Activated naive CD8-positive, alpha-beta T cell treated with anti-CD3 and anti-CD28 coated beads, Interleukin-2, amount 50 U/mL, for 16 hours (primary cell): ENCODE results near the gene NDUFS8.

Experiments
- DNase-seq: peaks from one replicate; pipeline ENCODE4 v3.0.0-alpha.2; 2020; ENCODE audit warnings: low read depth, low spot score

Gene NDUFS8

DNA sequence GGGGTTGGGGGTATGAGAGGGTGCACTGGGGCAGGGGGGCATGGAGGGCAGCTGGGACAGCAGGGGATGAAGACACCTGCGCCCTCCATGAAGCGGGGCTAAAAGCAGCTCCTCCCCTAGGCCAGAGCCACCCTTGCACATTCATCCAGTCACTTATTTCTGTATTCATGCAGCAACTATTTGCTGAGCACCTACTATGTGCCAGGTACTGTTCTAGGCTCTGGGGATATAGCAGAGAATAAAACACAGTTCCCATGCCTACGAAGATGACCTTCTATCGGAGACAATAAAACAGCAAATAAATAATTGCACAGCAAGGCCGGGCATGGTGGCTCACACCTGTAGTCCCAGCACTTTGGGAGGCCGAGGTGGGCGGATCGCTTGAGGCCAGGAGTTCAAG lies 15.0 kb upstream of the NDUFS8 start:
- no peak for DNase-seq

DNA sequence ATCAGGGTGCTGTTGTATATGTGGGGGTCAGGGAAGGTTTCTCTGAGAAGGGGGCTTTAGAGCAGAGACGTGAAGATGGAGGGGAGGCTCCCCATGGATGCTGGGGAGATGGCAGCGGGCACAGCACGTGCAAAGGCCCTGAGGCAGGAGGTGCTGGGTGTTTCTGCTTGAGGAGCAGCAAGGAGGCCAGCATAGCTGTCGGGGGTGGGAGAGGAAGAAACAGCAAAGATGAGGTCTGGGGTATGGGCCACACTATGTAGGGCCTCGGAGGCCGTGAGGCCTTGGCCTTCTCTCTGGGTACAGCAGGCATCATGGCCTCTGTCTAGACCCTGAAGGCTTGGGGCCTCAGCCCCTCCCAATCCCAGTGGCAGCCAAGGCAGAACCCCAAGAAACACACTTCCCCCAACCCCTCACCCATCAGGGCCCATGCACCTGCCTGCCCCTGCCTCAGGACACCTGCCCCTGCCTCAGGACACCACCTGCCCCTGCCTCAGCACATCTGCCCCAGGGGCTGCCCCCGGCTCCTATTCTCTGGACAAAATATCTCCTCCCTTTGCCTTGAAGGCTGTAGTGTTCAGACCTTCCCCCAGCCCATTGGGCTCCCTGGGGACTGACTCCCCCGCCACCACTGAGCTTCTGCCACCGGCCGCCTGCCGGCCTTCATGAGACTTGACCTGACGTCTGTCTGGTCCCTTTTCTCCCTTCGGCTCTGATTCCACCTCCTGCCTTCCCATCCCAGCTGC lies 14.1 kb upstream of the NDUFS8 start:
- DNase-seq = no peak

DNA sequence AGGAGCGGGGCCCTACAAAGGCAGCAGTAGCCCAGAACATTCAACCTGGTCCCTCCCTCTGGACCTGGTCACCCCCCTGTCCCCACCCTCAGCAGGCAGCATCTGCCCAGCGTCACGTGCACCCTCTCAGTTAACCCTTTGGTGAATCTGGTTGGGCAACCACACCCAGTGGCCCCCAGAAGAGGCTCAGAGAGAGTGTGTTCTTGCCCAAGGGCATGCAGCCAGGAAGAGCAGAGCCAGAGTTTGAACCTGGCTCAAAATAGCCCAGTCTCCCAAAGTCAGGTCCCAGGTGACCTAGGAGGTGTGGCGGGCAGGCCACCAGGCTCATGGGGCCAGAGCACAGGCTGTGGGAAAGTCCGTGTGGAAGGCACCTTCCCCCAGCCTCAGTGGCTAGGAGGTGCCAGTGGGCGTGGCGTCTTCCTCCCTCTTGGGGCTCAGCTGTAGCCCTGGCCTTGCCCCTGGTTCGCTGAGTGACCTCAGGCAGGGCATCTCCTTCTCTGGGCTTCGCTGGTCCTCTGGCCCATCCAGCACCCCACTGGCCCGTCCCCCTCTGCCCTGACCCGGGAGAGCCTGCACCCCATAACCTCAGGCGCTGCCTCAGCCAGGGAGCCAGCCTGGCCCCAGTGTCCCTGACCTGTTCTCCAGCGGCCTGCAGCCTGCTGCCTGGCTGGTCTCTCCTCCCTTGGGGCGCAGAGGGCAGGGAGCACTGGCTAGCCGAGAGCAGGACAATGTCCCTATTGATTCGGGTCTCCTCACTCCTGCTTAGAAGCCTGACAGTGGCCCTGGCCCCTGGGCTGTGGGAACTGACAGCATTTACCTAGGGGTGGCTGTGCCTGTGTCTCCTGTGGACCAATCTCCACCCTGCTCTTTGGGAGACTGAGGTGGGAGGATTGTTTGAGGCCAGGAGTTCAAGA lies 13.3 kb upstream of the NDUFS8 start:
- no peak for DNase-seq

DNA sequence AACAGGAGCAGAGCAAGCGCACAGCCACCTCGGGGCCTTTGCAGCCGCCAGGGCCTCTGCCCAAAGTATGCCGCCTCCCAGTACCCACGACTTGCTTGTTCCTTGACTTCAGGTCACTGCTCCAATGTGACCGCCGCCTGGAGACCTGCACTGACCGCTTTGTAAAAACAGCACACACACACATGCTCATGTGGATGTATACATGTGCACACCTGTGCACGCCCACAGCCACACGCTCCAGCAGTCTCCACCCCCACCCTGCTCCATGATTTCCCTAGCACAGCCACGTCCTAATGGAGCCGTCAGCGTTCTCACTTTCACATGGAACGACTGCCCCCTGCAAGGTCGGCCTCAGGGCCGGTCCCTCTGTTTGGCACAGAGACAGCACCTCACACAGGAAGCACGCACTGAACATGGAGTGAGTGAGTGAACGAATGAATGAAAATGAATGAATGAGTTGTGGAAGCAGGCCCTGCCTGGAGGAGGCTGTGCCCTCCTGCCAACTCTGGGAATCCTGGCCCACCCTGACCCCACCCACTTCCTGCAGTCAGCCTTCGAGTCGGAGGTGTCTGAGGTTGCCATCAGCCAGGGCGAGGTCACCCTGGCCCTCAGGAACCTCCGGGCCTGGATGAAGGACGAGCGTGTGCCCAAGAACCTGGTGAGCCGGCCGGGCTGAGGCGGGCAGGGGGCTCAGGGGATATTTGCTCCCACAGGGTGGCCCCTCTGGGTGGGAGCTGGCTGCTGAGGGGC lies 12.3 kb upstream of the NDUFS8 start:
- DNase-seq = no peak

DNA sequence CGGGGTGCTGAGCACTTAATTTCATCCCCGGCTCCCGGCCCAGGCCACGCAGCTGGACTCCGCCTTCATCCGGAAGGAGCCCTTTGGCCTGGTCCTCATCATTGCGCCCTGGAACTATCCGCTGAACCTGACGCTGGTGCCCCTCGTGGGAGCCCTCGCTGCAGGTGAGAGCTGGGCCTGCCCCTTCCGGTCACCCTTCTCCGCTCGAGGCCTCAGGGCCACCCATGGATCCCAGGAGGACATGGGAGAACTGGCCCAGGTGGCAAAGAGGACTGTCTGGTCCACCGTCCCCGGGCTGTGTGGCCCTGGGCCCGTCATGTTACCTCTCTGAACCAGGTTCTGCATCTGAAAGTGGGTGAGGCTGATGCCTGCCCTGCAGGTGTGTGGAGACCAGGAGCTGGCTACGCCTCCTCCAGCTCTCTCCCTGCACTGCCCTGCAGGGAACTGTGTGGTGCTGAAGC lies 11.7 kb upstream of the NDUFS8 start:
- DNase-seq = no peak

DNA sequence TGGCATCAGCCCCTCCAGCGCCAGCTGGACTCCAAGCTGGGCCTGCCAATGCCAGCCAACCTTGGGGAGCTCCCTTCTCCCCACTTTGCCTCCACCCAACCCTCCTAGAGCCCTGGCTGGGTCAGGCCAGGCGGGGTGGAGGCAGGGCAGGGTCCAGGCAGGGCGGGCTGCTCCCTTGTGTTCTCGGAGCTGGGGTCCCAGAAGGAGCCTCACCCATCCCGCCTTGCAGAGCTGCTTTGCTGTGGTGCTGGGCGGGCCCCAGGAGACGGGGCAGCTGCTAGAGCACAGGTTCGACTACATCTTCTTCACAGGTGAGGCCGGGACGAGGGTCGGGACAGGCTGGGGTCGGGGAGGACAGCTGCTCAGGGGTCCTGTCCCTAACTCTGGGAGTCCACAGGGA lies 11.0 kb upstream of the NDUFS8 start:
- DNase-seq = no peak

DNA sequence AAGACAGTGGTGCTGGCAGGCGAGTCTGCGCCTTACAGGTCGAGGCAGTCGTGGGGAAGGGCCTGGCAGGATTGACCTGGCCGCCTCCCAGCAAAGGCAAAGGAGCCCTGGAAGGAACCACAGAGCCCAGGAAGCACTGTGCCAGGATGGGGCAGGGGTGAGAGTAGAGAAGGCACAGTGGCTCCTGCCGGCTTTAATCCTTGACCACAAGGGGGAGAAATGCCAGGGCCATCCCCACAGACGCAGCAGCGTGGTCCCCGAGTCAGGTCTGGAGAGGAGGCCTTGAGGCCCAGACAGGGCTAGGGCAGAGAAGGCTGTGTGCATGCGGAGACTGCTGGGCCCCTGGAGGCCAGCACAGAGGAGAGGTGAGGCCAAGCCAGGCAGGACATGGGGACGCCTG lies 9.9 kb upstream of the NDUFS8 start:
- no peak for DNase-seq

DNA sequence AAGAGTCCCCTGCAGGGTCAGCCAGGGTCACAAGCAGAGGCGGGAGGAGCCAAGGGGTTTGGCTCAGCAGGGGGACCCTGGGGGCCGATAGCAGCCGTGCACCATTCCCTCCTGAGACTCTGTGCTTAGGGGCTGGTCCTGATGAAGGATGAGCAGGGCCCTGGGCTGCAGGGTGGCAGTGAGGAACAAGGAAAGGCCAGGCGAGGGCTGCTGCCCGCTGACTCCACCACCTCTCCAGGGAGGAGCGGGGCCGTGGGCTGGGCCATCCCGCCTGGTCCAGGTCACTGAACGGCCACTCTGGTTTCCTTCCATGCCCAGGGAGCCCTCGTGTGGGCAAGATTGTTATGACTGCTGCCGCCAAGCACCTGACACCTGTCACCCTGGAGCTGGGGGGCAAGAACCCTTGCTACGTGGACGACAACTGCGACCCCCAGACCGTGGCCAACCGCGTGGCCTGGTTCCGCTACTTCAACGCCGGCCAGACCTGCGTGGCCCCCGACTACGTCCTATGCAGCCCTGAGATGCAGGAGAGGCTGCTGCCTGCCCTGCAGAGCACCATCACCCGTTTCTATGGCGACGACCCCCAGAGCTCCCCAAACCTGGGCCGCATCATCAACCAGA lies 9.2 kb upstream of the NDUFS8 start:
- no peak for DNase-seq

DNA sequence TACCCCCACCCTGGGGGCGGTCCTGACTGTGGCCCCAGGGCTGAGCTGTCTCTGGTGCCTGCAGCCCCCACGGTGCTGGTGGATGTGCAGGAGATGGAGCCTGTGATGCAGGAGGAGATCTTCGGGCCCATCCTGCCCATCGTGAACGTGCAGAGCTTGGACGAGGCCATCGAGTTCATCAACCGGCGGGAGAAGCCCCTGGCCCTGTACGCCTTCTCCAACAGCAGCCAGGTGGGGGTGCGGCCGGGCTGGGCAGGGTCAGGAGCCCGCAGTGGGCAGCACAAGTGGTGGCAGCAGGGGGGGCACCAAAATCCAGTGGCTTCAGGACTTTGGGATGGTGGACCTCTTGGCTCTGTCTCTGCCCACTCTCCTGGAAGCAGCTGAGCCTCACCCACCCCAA lies 8.0 kb upstream of the NDUFS8 start:
- DNase-seq = no peak

DNA sequence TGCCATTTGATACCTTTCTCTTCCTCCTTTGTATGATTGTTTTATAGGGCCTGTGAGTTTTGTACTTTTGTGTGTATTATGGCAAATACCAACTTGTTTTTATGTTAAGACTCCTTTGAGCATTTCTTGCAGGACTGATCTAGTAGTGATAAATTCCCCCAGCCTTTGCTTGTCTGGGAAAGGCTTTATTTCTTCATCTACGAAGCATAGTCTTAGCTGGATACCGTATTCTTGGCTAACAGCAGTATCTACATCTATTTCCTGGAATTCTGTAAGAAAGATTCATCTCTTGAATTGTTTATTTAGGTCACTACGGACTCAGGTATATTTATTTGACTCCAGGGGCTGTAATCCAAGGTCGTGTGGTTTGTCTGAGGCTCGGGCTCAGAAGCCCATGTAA lies 6.0 kb upstream of the NDUFS8 start:
- DNase-seq = no peak

DNA sequence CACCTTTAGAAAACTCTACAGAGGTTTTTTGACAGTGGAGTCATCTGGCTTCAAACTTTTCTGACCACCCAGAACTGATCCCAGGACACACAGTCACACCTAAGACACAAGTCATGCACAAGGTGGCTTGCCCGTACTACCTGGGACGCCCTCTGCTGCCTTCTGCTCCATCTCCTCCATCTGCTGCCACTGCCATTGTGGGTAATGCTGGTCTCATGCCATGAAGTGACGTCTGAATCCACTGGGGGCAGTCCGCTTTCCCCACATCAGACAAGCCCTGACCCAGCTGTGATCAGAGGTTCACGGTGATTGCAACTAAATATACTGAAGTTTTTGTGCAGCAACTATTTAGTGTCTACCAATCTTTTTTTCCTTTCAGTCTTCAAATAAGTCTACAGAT lies 5.4 kb upstream of the NDUFS8 start:
- DNase-seq = no peak

DNA sequence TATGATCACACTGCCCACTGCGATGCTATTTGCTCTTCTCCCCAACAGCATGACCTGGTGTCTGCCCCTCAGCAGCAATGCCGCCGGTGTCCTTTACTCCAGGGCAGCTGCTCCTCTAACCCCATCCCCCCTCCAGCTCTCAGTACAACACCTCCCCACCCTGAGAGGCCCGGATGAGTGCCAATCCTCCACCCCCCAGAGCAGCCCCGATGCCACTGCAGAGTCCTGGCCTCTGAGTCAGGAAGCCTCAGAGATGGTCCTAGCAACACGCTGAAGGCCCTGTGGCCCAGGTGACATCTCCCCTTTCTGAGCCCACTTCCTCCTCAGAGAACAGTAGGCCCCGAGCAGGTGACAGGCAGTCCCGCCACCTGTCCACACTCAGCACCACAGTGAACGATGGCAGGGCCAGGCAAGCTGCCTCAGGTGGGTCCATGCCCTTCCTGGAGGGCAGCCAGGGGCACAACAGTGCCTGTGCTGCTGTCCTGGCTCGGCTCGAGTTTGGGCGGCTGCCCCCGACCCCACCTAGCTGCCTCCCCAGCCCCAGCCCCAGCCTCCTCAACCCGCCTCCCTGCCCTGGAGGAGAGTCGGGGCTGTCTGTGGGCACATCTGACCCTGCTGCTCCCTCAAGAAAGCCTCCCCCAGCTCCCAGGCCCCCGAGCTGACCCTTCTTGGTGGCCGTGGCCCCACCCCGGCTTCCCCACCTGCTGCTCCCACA lies 3.9 kb upstream of the NDUFS8 start:
- DNase-seq = no peak

DNA sequence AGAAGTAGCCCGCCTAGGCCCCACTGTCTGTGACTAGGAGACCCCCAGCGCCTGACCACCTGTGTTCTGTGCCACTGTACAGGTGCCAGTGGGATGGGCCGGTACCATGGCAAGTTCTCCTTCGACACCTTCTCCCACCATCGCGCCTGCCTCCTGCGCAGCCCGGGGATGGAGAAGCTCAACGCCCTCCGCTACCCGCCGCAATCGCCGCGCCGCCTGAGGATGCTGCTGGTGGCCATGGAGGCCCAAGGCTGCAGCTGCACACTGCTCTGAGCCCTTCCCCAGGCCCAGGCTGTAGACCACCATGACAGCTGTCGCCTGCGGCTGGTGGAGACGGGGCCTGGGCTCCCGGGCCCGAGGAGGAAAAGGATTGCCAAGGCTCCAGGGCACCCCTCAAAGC lies 2.8 kb upstream of the NDUFS8 start:
- DNase-seq = no peak

DNA sequence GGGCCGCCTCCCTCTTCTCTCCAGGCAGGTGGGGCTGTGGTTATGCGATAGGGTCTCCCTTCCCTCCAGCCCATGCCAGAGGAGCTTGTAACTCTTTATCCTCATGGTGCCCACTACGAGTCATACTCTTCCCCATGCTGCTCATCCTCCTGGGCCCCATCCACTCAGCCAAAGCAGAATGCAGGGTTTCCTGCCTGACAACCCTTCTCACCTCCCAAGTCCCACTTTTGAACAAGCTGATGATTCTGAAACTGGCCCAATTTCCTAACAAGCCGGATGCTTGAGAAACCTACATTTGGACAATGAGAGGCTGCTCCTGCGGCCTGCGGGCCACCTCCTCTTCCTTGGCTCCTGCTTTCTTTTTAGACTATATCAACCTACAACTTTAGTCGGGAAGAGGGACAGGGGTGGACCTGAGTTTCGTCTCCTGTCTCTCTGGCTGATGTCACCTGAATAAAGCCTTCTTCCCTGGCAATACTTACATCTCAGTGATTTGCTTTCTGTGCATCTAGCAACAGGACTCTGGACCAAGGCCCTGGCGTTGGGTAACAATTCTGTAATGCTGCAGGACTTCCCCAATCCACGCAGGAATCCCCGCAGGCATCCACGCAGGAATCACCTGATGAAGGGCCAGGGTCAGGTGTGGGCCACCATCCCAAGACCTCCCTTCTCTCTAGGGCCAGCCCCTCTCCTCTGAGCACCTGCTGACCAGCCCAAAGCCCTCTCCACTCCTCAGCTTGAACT lies 1.5 kb upstream of the NDUFS8 start:
- no peak for DNase-seq

DNA sequence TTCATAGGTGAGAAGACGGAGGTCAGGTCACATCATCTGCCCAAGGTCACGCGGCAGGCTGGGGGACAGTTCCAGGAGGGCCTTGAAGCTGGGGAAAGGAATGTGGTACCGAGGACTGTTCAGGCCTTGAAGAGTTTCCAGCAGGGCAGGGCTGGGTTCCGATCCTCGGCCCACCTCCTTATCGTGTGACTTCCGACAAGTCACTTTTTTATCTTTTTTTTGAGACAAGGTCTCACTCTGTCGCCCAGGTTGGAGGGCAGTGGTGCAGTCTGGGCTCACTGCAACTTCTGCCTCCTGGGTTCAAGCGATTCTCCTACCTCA lies 623 bp downstream of the NDUFS8 start:
- DNase-seq = no peak

DNA sequence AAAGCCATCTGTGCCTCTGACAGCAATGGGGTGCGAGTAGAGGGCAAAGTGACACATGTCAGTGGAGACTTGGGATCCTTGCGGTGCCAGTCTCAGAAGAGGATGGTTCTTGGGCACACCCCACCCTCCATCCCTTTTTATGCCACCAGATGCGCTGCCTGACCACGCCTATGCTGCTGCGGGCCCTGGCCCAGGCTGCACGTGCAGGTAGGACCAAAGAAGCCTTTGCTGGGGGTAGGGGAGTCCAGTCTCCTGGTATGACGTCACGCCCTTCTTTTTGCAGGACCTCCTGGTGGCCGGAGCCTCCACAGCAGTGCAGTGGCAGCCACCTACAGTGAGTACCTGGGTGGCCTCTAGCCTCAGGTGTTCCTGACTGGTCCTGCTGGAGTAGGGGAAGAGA lies 1.5 kb downstream of the NDUFS8 start:
- no peak for DNase-seq

DNA sequence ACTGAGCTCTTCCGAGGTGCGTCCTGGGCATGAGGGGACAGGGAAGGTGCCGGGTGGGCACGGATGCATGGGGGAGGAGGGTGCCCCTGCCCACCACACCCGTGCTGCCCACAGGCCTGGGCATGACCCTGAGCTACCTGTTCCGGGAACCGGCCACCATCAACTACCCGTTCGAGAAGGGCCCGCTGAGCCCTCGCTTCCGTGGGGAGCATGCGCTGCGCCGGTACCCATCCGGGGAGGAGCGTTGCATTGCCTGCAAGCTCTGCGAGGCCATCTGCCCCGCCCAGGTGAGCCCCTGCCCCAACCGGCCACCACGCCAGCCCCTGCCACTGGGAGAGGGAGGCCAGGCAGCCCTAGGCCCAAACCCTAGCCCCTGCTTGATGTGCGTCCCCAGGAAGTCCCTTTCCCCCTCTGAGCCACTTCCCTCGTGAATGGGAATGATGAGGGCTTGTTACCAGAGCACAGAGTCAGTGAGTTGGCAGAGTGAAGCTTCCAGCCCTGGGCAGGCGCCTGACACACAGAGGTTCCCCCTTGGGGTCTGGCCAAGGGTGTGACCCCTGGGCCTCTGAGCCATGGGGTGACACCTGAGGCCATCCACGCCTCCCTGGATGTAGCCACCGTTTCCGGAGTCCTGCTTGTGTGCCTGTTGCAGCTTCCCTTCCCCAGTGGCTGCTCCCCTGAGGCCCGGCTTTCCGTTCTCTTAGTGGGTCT lies 2.7 kb downstream of the NDUFS8 start:
- DNase-seq = no peak

DNA sequence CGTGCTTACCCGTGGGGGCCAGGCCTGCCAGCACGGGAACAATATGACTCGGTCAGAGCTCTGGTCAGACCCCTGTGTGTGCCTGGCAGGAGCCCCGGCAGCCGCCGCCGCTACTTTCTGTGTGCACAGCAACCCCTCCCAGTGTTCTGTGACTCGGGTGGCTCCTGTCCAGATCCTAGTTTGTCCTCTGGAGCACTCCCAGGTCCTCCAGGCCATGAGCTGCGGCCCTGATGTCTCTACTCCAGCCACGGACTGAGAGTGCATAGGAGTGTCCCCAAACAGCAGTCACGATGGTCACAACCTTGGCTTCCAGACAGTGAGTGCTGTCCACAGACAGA lies 3.2 kb downstream of the NDUFS8 start:
- DNase-seq = no peak

DNA sequence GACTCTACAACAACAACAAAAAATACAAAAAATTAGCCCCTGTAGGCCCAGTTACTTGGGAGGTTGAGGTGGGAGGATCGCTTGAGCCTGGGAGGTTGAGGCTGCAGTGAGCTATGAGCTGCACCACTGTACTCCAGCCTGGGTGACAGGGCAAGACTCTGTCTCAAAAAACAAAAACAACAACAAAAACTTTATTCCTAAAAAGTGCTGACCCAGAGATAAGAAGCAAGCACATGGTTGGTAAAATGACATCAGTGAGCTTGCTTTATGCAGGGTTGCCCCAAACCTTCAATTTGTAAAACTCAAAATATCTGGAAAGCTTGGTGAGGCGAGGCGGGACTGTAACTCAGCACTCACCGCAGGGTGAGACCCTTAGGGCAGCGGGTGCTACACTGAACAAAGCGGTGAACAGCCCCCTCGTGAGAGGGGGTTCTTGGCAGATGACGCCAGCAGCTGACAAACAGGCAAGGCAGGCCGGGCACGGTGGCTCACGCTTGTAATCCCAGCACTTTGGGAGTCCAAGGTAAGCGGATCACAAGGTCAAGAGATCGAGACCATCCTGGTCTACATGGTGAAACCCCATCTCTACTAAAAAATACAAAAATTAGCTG lies 4.9 kb downstream of the NDUFS8 start:
- DNase-seq = no peak
